ENCODE results near the gene RNASEH2A. TPM values are rescaled to one million over a fixed set of nuclear protein-coding genes. Genes with fewer than 3 reads are reported as not detected.
A peak's percentile ranks its signal among the peaks of the same experiment; 100 is the strongest.

The RNASEH2A gene
- total RNA-seq, 2 experiments from 2014 or later, result 1.5 to 2.7 TPM

- ATAC-seq (ENCODE audit: poor library complexity) (no peak), DNase-seq (no peak)
- Mint-ChIP-seq H3K27me3 (peaks cover 88% of the 10 kb centered on the region), H3K4me3 (no peak overlapping the region), H3K36me3 (ENCODE audit: low read depth) (no peaks in the 10 kb centered on the region), H3K9me3 (no peaks in the 10 kb centered on the region), H3K4me1 (ENCODE audit: low read depth) (peaks cover 55% of the 10 kb centered on the region), H3K27ac (no peak overlapping the region)
- Histone ChIP-seq H3K36me3 (ENCODE audit: insufficient read depth, low read length) (no peaks in the 10 kb centered on the region), H3K9me3 (ENCODE audit: control insufficient read depth in 1 of 2, insufficient read depth in 1 of 2, low read length in 2 of 2) (peaks cover 0 to 50% of the 10 kb centered on the region in 2 experiments), H3K4me1 (ENCODE audit: insufficient read depth, low read length) (peaks cover 57% of the 10 kb centered on the region), H3K4me3 (ENCODE audit: low read length) (no peak overlapping the region), H3K27me3 (ENCODE audit: control insufficient read depth in 1 of 2, insufficient read depth in 2 of 2, low read length in 2 of 2) (peaks cover 86 to 92% of the 10 kb centered on the region in 2 experiments), H3K27ac (ENCODE audit: low read depth in 1 of 2, low read length in 2 of 2) (no peak overlapping the region)
- CTCF ChIA-PET, result interaction anchor here (1.3 kb wide), 1 partner anchor 76 kb away, joined by 4 read pairs; no protein-coding TSS in a partner anchor
- intact Hi-C loops (cut with DNase I, micrococcal nuclease), result loop anchor here in 1 of 2 experiments (2.0 kb wide), 1 partner anchor 30 kb away; the partner anchor contains the start of gene RNASEH2A
- no peak for TF ChIP-seq CTCF (IDR thresholded peaks at IDR 0.05)
- POLR2A ChIA-PET, result interaction anchor here (1.8 kb wide), 1 partner anchor 44 kb away, joined by 5 read pairs; no protein-coding TSS in a partner anchor
These were observed 30.1 kb downstream of the RNASEH2A start for GRCh38 chr19:12836529-12836863.

- CTCF ChIA-PET, result interaction anchor here (0.7 to 1.3 kb wide), 6 partner anchors 11 to 77 kb away, joined by 3 to 5 read pairs (median 4); partner anchors contain the start of genes GCDH, PRDX2 and THSD8
- Mint-ChIP-seq H3K9me3 (no peaks in the 10 kb centered on the region), H3K36me3 (ENCODE audit: low read depth) (no peaks in the 10 kb centered on the region), H3K4me1 (ENCODE audit: low read depth) (peaks cover 51% of the 10 kb centered on the region), H3K27ac (no peak overlapping the region), H3K27me3 (peaks cover 88% of the 10 kb centered on the region), H3K4me3 (no peak overlapping the region)
- intact Hi-C loops (cut with DNase I, micrococcal nuclease), result loop anchor here in 1 of 2 experiments (2.0 kb wide), 1 partner anchor 30 kb away; the partner anchor contains the start of gene RNASEH2A
- Histone ChIP-seq H3K4me3 (ENCODE audit: low read length) (no peak overlapping the region), H3K27me3 (ENCODE audit: control insufficient read depth in 1 of 2, insufficient read depth in 2 of 2, low read length in 2 of 2) (peaks cover 86 to 91% of the 10 kb centered on the region in 2 experiments), H3K4me1 (ENCODE audit: insufficient read depth, low read length) (peaks cover 56% of the 10 kb centered on the region), H3K27ac (ENCODE audit: low read depth in 1 of 2, low read length in 2 of 2) (no peak overlapping the region), H3K36me3 (ENCODE audit: insufficient read depth, low read length) (no peaks in the 10 kb centered on the region), H3K9me3 (ENCODE audit: control insufficient read depth in 1 of 2, insufficient read depth in 1 of 2, low read length in 2 of 2) (peaks cover 0 to 49% of the 10 kb centered on the region in 2 experiments)
- ATAC-seq (ENCODE audit: poor library complexity) (no peak), DNase-seq (no peak)
- TF ChIP-seq CTCF (IDR thresholded peaks at IDR 0.05), result no peak
- POLR2A ChIA-PET, result interaction anchor here (1.8 kb wide), 1 partner anchor 45 kb away, joined by 5 read pairs; no protein-coding TSS in a partner anchor
These were observed 30.8 kb downstream of the RNASEH2A start for GRCh38 chr19:12837225-12837624.

GRCh38 chr19:12838182-12838885 lies 31.9 kb downstream of the RNASEH2A start, which contains the start of gene MAST1:
MAST1 (plus strand) TSS chr19:12838515; CDS start chr19:12838573, 58 bp downstream.
- Mint-ChIP-seq H3K27me3 (peaks cover 84% of the 10 kb centered on the region), H3K4me3 (peak within 1 kb of the TSS; percentile 47), H3K36me3 (ENCODE audit: low read depth) (no peaks in the 10 kb centered on the region), H3K4me1 (ENCODE audit: low read depth) (peaks cover 42% of the 10 kb centered on the region), H3K27ac (no peak within 1 kb of the TSS), H3K9me3 (no peaks in the 10 kb centered on the region)
- TF ChIP-seq CTCF (IDR thresholded peaks at IDR 0.05), result no peak
- H3K36me3 ChIP-seq (ENCODE audit: insufficient read depth, low read length), result no peaks in the 10 kb centered on the region
- ATAC-seq (ENCODE audit: poor library complexity) (peak; percentile 63), DNase-seq (peak in 10 of 14 experiments; percentile 16 to 84 (median 45))
- POLR2A ChIA-PET, result no interaction called here
- CTCF ChIA-PET, result interaction anchor here (0.6 kb wide), 1 partner anchor 77 kb away, joined by 3 read pairs; no protein-coding TSS in a partner anchor
- peaks cover 85 to 91% of the 10 kb centered on the region in 2 experiments for H3K27me3 ChIP-seq (ENCODE audit: control insufficient read depth in 1 of 2, insufficient read depth in 2 of 2, low read length in 2 of 2)
- H3K4me1 ChIP-seq (ENCODE audit: insufficient read depth, low read length), result peaks cover 45% of the 10 kb centered on the region
- H3K4me3 ChIP-seq (ENCODE audit: low read length), result no peak within 1 kb of the TSS
- no peak within 1 kb of the TSS for H3K27ac ChIP-seq (ENCODE audit: low read depth in 1 of 2, low read length in 2 of 2)
- H3K9me3 ChIP-seq (ENCODE audit: control insufficient read depth in 1 of 2, insufficient read depth in 1 of 2, low read length in 2 of 2), result peaks cover 0 to 41% of the 10 kb centered on the region in 2 experiments
- intact Hi-C loops (cut with DNase I, micrococcal nuclease), result no loop called here

All from CD4-positive, alpha-beta T cell (primary cell).